Muscle of leg (tissue), 11 donors: Measurements from ENCODE around the gene EVL. TPM values are rescaled to one million over a fixed set of nuclear protein-coding genes. Genes with fewer than 3 reads are reported as not detected.
"Not testable (repeated sequence)": the region's sequence is repeated elsewhere in the genome, so short reads cannot be mapped to it uniquely, and the experiment has no call there.

Experiments used
- DNase-seq: peaks from one replicate; pipeline ENCODE4 v3.0.0; 2013
- H3K27ac ChIP-seq: one replicate; pipeline ENCODE4 v1.5.1; 2013; ENCODE audit warnings: mild to moderate bottlenecking, low read length, control low read depth
- H3K27me3 ChIP-seq: one replicate; pipeline ENCODE4 v1.6.1; 2013; ENCODE audit warnings: low read length; ENCODE audit not compliant: control insufficient read depth, insufficient read depth
- H3K36me3 ChIP-seq: one replicate; pipeline ENCODE4 v1.6.1; 2013; ENCODE audit warnings: low read length; ENCODE audit not compliant: control insufficient read depth, insufficient read depth
- H3K4me1 ChIP-seq: one replicate; pipeline ENCODE4 v1.6.1; 2013; ENCODE audit warnings: low read length; ENCODE audit not compliant: control insufficient read depth, insufficient read depth
- H3K4me3 ChIP-seq: one replicate; pipeline ENCODE4 v1.5.1; 2013; ENCODE audit warnings: low read length, control low read depth
- H3K9me3 ChIP-seq: replicated peaks from 2 replicates; pipeline ENCODE4 v1.6.1; 2013; ENCODE audit warnings: low read depth, low read length; ENCODE audit not compliant: control insufficient read depth
- WGBS: methylation state at CpG from one replicate; pipeline ENCODE4 v1.1.5; 2013; ENCODE audit warnings: missing lambda C conversion rate; ENCODE audit not compliant: insufficient coverage; 5-methylcytosine and 5-hydroxymethylcytosine counted together
- polyA plus RNA-seq, 8 donors: library from polyadenylated mRNA; unstranded; fragments of 120-200 nt; gene quantifications; one replicate each; pipeline versions ENCODE4 v1.2.1 to v1.2.3, GENCODE V29; 2013; ENCODE audit warnings: inconsistent platforms in 1 of 8, low replicate concordance in 1 of 8; ENCODE audit not compliant: insufficient read length in 8 of 8, insufficient read depth in 1 of 8
- total RNA-seq: library from RNA; stranded (reverse); fragments of 120-200 nt; gene quantifications from one replicate; pipeline ENCODE4 v1.2.4, GENCODE V29; 2013

EVL gene
- total and polyA plus RNA-seq, 9 donors, result 32.8 to 85.2 (median 60.7) TPM

- Histone ChIP-seq H3K27ac (peak overlapping the region; percentile 42), H3K4me1 (peaks cover 11% of the 10 kb centered on the region)
- peak; percentile 43 for DNase-seq
- not testable (repeated sequence) for H3K4me3 ChIP-seq, H3K36me3 ChIP-seq, H3K9me3 ChIP-seq, H3K27me3 ChIP-seq
- 81% methylated on average over 6 of the region's 12 CpGs for WGBS
These were observed 708 bp upstream of the EVL start for GRCh38 chr14:100064335-100065092.

DNA sequence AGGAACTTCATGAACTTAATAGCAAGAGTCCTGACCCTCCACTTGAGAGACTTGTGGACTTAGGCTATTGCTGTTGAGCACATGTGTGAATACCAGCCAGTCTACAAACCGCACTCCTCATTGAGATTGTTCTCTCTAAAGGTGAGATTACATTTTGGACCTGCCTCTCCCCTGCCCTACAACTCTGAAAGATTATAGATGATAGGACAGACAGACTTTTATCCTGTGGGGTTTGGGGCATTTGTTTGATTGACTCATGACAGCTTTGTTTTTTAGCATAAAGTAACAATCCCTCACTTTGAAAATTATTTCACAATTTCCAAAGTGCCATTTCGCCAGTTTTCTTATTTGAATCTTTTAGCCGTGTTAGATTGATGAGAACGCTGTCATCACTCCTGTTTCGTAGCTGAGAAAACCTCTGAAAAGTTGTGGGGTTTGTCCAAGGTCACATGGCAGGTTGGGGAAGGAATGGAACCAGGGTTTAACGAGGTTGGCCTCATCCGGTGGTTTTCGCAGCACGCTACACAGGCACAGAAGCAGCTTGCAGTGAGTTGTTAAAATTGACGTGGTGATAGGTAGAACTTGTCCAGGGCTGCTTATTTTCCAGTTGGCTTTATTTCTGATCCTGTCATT, 836 bp downstream of the EVL start:
- 52% methylated on average over 3 of the region's 10 CpGs for WGBS
- H3K27me3 ChIP-seq, result no peaks in the 10 kb centered on the region
- H3K4me1 ChIP-seq, result peaks cover 11% of the 10 kb centered on the region
- no peaks in the 10 kb centered on the region for H3K36me3 ChIP-seq
- H3K9me3 ChIP-seq, result no peaks in the 10 kb centered on the region
- peak; percentile 52 for DNase-seq
- H3K27ac ChIP-seq, result peak overlapping the region; percentile 55
- peak overlapping the region; percentile 18 for H3K4me3 ChIP-seq

GRCh38 chr14:100066962-100067361, 1.7 kb downstream of the EVL start:
- Histone ChIP-seq H3K9me3 (no peaks in the 10 kb centered on the region), H3K4me1 (peaks cover 11% of the 10 kb centered on the region)

GRCh38 chr14:100067481-100067880, 2.3 kb downstream of the EVL start:
- Histone ChIP-seq H3K27me3 (no peaks in the 10 kb centered on the region), H3K4me3 (no peak overlapping the region), H3K4me1 (peaks cover 11% of the 10 kb centered on the region), H3K9me3 (no peaks in the 10 kb centered on the region), H3K27ac (peak overlapping the region; percentile 35), H3K36me3 (no peaks in the 10 kb centered on the region)
- no peak for DNase-seq
- WGBS, result 72% methylated on average over 3 of the region's 6 CpGs

More at GRCh38 chr14:100066962-100067361, 1.7 kb downstream of the EVL start:
- no peak for DNase-seq
- H3K27me3 ChIP-seq, result no peaks in the 10 kb centered on the region
- no peaks in the 10 kb centered on the region for H3K36me3 ChIP-seq
- peak overlapping the region; percentile 4 for H3K4me3 ChIP-seq
- H3K27ac ChIP-seq, result no peak overlapping the region
- 60% methylated on average over 7 of the region's 10 CpGs for WGBS

GRCh38 chr14:100067971-100068959, 3.0 kb downstream of the EVL start:
- H3K27ac ChIP-seq, result peak overlapping the region; percentile 9
- peaks cover 11% of the 10 kb centered on the region for H3K4me1 ChIP-seq
- H3K27me3 ChIP-seq, result no peaks in the 10 kb centered on the region
- H3K9me3 ChIP-seq, result no peaks in the 10 kb centered on the region
- no peak overlapping the region for H3K4me3 ChIP-seq
- no peak for DNase-seq
- no peaks in the 10 kb centered on the region for H3K36me3 ChIP-seq
- WGBS, result 88% methylated on average over 14 of the region's 18 CpGs

DNA sequence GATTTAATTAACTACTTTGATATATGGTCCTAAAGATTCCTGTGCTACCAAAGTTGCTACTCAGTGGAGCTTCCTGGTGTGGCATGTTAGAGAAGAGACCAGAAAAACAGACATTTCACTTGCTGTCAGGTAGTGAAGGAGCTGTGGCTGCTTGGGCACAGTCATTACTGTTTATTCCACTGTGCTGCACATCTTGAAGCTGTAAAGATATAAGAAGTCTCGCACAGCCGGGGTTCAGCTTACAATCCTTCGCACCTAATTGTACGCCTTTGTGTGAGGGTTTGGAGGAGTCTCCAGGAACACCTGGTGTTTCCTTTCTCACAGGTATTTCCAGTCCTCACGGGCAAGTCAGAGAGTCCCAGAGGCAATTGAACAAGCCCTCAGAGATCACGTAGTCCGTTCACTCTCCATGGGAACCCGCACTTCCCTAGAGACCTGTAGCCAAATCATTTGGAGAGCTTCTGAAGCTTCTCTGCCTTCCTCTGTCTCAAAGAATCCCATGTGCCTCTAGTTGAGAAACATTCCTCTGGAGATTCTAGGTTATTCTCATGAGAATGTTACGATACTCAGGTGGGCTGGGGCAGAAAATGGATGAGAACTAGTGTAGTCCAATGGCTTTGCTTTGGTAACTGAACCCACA, 4.1 kb downstream of the EVL start:
- no peak overlapping the region for H3K4me3 ChIP-seq
- H3K36me3 ChIP-seq, result no peaks in the 10 kb centered on the region
- H3K27me3 ChIP-seq, result no peaks in the 10 kb centered on the region
- WGBS, result 74% methylated on average over 8 of the region's 9 CpGs
- DNase-seq, result no peak
- H3K4me1 ChIP-seq, result peaks cover 11% of the 10 kb centered on the region
- H3K9me3 ChIP-seq, result no peaks in the 10 kb centered on the region
- no peak overlapping the region for H3K27ac ChIP-seq

- no peak overlapping the region for H3K4me3 ChIP-seq
- 78% methylated on average over 8 of the region's 11 CpGs for WGBS
- no peaks in the 10 kb centered on the region for H3K9me3 ChIP-seq
- no peaks in the 10 kb centered on the region for H3K36me3 ChIP-seq
- no peaks in the 10 kb centered on the region for H3K27me3 ChIP-seq
- no peak overlapping the region for H3K27ac ChIP-seq
- H3K4me1 ChIP-seq, result peaks cover 6% of the 10 kb centered on the region
- no peak for DNase-seq
These were observed 5.1 kb downstream of the EVL start for GRCh38 chr14:100070310-100070709.

DNA sequence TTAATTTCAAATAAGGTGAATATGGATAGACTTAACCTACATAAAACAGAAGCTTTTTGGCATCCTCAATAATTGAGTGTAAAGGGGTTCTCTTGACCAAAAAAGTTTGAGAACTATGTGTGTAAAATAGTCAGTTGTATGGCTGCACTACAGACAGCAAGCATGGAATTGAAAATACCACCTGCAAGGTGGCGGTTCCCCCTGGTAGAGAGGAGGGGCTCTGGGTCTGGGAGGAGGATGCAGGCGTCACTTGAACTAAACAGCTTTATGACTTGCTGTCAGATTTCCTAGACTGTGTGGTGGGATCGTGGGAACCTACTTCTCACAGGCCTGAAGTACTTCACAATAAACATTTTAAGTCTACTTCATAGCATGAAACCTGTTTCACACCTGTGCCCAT, 6.3 kb downstream of the EVL start:
- Histone ChIP-seq H3K4me1 (peaks cover 10% of the 10 kb centered on the region), H3K36me3 (no peaks in the 10 kb centered on the region), H3K27me3 (no peaks in the 10 kb centered on the region), H3K27ac (no peak overlapping the region), H3K9me3 (no peaks in the 10 kb centered on the region), H3K4me3 (no peak overlapping the region)
- no CpG with 5 or more reads among the region's 3 CpGs for WGBS
- DNase-seq, result no peak

DNA sequence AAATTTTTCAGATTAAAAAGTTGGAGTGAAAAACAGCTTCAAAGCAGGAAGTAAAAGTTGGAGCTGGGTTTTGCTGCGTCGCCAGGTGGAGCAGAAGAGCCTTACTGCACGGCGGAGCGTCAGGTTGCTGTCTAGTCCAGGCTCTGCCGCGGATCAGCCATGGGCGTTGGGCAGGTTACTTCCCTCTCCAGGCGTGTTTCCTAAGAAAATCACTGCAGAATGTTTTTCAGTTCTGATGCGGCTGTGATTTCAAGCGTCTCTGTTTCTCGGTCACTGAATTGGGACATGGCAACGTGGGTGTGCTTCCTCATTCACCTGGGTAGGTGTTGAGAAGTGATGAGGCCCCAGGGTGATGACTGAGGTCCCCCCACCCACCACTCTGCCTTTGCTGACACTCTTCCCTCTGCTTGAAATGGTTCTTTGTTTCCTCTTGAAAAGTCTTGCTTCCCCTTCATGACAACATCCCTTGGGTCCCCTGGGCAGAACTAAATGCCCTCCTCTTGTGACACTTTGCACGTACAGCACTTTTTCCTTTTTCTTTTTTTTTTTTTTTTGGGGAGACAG, 7.6 kb downstream of the EVL start:
- H3K4me1 ChIP-seq, result peaks cover 7% of the 10 kb centered on the region
- DNase-seq, result peak; percentile 43
- H3K4me3 ChIP-seq, result no peak overlapping the region
- 75% methylated on average over 8 of the region's 14 CpGs for WGBS
- H3K27me3 ChIP-seq, result no peaks in the 10 kb centered on the region
- H3K27ac ChIP-seq, result no peak overlapping the region
- H3K9me3 ChIP-seq, result no peaks in the 10 kb centered on the region
- H3K36me3 ChIP-seq, result no peaks in the 10 kb centered on the region
